CD4-positive, alpha-beta T cell treated with Interleukin-10 for 1 hour (primary cell): ENCODE measurements around the gene IQSEC2.

ENCODE experiments used
- DNase-seq: peaks from one replicate; pipeline ENCODE4 v3.0.0-alpha.2; 2020

Gene IQSEC2

DNA sequence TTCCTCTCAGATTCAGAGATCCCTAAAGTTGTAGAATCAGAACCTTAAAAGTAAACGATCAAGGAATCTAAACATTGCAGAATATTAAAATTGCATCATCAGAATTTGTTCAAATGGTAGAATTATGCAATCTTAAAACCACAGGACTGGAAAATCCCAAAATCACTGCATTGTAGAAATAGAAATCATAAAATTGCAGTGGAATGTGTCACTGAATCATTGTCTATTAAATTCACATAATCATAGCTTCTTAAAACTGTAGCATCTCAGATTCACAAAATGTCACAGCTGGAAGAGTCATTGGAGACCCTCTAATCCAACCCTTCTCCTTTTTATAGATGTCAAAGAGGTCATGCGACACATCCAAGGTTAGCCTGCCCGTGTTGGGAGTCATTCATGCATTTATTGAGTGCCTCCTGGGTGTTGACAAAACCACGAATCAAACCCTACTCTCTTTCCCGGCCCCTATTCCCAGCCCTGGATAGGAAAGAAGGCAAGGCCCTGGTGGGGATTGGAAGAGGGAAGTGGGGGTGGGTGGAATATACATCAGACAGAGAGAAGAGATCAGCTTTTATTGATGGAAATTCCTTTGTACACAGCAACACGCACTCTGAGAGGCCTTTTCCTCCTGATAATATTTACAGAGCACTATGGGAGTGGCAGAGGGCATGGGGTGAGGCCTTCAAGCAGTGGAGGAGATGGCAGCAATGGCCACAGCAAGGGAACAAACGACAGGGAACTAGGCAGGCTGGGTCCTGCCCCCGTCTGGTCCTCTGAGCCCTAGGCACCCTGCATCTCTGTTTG lies 15.4 kb downstream of the IQSEC2 start:
- no peak for DNase-seq

DNA sequence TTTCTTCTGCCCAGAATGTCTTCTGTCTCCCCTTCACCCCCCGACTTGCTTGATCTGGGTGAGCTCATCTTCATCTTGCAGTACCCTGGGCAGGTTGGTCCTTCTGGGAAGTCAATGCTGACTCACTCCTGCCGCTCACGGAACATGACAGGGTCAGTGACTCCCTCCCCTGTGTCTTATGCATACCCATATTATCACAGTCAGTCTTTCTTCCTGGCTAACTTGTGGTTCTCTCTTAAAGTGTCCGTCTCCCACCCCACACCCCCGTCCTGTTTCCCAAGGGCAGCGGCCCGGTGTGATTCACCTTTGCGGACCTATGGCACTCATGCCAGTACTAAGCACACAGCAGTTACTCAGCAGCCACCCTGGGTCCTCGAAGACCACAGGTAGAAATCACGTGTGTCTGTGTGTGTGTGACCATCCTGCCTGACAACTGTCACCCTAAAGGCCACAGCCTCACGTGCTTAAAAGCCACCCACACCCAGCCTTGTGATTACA lies 17.7 kb downstream of the IQSEC2 start:
- DNase-seq = no peak

DNA sequence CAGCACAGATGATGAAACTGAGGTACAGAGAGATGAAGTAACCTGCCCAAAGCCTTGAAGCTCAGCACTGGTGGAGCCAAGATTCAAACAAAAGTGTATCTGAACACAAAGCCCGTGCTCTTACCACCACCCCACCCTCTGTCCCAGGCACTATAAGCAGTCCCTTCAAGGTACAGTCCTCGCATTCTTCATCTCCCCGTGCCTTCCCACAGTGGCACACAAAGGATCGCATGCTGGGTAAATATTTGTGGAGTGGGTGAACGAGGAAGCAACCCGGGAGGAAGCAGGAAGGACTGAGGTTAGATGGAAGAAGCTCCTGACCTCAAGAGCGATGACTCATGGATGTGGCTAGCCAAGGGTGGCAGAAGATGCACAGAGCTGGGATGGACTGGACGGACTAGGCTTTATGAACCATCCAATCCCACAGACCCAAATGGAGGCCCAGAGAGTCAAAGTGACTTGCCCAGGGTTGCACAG lies 18.4 kb downstream of the IQSEC2 start:
- DNase-seq = no peak

DNA sequence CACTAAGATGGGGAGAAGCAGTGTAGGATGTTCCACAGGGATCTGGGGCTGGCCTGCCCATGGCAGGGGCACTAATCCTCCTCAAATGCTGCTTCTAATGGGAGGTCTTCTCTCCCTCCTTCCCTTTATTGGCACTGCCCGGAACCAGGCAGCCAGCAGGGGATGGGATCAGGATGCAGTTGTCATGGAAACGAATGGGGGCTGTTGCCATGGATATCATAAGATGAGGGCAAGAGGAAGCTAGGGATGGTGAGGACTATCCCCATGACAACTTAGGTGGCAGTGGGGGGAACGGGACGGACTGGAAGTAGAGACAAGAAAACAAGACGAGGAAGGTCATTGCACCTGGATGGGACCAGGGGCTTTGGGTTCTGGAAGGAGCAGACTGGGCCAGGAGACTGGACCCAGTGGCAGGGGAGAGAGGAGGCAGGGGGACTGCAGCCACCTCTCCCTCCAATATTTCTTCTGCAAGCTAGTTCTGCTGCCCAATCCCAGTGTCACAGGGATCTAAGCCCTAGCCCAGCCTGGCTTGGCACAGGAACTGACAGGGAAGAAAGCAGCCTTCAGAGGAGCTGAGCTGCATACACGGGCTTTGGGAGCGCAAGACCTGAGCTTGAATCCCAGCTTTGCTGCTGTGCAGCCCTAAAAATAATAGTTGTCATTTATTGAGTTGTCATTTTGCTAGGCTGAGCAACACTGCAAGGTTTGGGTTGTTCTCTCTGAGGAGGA lies 19.0 kb downstream of the IQSEC2 start:
- DNase-seq = no peak

DNA sequence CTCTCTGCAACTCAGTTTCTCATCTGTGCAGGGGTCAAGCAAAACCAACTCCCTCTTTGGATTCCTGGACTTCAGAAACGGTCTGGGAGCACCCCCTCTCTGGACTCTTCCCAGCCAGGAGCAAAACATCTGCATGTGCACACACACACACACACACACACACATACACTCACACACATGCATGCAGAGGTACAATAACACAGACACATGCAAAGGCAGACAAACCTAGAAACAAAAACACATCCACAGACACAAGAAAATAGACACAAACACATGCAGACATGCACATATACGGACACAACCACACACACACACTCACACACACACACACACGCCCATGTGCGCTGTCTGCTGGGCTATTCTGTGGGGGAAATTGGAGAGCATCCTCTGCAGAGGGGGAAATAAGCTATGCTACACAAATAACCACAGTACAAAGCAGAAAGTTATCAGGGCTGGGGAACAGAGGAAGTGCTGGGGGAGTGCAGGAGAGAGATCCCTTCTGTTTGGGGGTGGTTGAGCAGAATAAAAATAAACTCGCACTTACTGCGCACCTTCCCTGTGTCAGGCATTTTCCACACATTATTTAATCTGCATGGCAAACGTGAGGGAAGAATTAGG lies 19.9 kb downstream of the IQSEC2 start:
- DNase-seq = no peak

DNA sequence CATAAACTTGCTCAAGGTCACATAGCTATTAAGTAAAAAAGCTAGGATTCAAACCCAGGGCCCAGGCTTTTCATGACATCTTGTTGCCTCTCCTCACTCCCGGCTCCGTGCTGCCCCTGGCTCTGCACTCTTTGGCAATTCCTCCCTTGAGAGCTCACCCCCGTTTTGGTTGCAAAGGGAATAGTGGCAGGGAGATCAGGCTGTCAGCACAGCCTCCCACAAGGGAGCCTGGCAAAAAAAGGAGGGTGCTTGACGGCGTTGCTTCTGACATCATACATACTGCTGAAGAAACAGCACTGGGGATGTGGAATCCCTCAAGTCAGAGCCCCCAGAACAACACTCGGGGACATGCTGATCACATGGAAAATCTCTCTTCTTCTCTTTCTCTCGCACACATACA lies 20.5 kb downstream of the IQSEC2 start:
- no peak for DNase-seq

DNA sequence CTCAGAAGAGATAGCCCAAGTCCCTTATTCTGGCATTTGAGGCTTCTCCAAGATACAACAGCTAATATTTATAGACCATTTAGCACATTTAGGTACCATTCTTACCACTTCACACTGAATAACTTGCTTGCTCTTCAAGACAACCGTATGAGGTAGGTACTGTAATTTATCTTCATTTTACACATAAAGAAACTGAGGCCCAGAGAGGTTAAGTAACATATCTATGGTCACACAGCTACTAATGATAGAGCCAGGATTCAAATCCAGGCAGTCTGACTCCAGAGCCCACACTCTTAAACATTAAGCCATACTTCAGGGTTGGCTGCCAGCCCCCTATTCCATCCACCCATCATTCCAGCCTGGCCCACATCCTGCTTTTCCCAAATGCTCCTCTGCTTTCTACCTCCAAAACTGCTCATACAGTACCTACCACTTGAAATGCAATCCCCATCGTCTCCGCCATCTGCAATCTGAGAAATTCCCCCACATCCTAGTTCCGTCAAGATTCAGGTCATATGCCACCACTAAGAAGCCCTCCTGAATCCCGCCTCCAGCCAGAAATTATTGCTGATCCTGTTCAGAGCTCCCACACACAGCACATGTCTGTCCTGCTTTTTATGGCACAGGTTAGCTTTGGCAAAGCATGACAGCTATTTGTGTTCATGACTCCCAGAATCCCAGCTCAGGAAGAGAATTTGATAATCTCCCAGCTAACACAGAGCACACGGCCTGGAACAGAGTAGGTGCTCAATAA lies 23.5 kb downstream of the IQSEC2 start:
- no peak for DNase-seq

DNA sequence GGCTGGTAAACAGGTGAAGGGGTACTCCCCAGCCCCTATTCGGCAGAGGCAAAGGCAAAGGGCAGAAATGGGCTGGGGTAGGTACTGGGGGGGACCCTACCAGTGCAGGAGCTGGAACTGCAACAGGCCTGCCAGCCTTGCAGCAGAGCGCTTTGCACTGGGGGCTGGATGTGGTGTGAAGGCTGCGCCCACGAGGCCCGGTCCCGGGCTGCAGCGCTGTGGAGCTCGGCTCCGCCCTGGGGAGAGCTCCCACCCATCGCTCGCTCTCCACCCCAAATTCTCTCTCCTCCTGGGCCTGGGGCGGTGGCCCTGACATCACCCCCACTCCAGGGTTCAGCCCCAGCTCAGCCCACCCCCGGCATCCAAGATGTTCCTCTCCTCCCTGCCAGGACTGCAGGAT lies 24.2 kb downstream of the IQSEC2 start:
- DNase-seq = no peak

DNA sequence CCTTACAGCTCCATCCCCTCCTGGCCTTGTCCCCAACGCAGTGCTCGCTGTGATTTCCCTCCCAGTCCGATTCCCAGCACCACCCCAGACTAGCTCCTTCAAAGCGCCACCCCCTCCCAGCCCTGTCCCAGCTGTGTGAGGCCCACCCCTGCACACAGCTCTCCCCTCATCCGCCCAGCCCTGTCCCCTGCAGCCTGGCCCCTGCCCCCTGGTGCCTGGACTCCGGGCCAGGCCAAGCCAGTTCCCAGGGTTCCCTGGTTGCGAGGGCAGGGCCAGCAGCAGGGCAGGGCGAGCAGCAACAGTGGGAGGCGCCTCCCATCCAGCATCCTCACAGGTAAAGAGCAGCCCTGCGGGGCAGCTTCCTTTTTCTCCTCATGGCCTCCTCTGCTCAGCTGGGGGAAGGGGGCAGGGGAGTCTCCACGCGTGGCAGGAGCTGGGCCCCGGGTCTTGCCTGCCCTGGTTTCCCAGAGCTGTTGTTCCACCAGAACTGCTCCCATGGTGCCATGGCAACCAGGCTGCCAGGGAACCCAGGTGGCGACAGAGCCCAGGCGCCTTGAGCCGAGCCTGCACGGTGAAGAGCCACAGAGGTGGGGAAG lies 24.8 kb downstream of the IQSEC2 start:
- DNase-seq = no peak

DNA sequence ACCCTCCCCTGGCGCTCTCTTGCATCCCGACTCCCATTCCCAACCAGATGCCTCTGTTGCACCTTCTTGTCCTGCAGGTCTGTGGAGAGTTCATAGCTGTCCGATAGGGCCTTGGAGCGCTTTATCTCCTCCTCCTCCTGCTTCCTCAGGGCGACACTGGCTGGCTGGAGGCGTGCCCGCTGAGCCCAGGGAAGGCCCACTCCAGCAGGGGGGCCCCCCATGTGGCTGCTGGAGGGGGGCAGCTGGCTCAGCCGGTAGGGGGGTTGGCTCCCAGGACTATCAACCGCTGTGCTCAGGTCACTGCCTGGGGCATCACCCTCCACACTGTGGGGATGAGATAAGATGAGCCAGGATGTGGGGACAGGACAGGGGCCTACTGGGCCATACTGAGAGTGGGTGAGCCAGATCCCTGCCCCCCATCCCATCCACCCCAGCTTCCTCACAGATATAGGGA lies 25.6 kb downstream of the IQSEC2 start:
- no peak for DNase-seq

DNA sequence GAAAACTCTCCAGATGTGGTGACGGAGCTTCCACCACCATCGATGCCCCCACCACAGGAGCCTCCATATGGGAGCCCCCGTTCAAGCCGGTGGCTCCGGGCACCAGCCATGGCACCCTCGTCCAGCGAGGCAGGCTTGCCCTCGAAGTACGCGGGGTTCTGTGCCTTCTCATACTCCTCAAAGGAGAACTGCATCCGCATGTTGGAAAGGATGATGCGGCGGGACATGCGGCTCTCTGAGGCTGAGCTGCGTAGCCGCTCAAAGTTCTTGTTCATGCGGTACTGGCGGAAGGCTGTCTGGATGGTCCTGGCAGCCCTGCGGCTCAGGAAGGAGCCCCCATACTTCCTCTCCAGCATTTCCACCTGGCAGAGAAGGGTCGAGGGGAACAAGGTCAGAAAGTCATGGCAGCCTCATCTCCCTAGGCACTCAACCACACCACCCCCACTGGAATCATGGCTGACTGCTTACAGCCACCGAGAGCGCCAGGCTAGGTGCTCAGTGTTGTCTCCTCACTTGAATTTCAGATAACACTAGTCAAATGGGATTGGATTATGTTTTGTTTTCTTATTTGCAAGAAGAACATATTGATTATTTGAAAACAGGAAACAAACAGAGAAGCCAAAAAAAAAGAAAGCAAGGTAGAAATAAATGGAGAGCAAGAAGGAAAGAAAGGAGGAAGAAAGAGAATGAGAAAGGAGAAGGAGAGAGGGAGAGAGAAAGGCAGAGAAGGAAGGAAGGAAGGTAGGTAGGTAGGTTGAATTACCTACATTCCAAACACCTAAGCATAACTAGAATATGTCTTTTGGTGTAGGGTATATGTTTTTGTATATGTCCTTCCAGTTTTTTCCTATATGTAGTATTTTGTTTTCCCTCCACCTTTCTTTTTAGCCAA lies 26.6 kb downstream of the IQSEC2 start:
- no peak for DNase-seq

DNA sequence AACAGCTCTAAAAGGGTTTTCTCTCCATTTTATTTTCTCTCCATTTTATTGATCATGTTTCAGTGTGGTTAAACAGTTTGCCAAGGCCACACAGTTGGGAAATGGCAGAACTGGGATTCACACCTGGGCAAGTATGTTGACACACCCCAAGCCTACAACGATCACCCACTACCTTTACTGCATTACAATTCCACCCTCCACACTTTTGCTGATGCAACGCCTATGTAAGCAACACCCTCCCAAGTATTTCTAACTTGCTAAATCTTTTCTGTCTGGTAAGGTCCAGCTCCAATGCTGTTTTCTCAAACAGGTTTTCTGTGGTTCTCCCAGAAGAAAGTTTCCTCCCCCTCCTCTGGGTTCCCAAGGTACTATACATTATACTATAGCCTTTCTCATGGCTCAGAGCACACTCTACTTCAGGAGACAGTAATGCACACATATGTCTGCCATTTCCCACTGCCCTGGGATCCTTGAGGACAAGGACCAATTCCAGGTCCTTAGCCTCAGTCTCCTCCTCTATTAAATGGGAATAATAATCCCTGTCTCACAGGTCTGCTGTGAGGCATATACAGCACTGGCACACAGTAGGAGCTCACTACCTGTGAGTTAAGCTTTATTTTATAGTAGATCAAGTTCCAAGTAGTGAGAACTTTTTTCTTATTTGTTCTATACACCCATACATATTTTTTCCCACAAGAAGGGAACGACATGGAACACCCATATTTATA lies 27.9 kb downstream of the IQSEC2 start:
- DNase-seq = no peak

DNA sequence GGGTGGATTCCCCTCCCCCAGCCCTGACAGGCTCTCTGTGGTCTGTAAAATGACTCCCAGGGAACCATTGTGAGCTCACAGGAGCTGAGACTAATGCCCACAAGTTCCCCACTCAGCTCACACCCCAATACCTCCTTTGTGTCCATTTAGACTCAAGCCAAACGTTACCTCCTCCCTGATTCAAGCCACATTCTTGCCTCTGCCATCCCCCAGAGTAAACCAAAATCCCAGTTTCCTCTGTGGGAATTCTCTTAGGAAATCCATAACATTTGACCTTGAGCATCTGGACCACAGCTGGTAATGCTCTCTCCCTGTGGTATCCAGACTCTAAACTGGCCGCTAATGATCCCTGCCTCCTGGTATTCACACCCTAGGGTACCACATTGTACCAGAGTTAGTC lies 30.1 kb downstream of the IQSEC2 start:
- no peak for DNase-seq

DNA sequence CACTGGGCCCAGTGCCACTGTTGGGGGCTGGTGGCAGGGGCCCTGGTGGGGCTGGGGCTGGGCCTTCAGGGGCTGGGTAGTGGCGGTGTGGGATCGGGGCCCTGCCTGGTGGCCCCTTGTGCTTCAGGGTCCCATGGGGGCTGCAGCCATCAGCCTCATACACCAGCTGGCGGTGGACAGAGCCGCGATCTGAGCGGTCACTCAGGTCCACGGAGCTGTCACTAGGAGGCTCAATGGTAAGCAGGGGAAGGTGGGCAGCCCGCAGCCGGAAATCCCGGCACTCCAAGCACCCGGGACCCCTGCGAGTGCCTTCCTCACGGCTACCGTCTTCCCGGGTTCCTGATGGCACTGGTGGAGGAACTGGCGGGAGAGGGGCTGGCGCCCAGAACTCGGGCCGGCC lies 30.8 kb downstream of the IQSEC2 start:
- no peak for DNase-seq

DNA sequence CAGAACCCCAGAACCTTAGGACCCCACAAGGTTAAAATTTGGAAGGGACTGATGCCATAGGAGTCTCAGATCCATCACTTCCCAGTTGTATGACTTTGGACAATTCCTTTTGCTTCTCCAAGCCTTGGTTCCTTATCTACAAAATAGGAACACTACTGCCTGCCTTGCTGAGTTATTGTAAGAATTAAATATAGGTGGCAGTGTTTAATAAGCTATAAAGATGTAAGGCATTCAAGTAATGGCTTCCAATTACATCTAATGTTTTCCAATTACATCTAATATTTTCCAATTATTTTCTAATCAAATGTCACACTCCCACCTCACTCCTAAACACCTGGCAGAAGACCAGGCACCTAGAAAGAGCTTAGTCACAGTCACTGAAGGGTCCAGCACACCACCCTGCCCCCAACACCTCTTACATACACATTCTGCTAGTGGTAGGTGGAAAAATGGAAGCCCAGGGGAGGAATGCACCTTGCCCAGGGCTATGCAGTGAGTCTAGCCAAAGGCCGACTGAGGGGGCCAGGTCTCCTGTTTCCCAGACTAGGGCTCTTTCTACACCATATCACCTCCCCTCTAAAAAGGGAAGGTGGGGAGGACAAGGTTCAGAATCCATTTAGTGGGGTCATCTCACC lies 31.9 kb downstream of the IQSEC2 start:
- no peak for DNase-seq

DNA sequence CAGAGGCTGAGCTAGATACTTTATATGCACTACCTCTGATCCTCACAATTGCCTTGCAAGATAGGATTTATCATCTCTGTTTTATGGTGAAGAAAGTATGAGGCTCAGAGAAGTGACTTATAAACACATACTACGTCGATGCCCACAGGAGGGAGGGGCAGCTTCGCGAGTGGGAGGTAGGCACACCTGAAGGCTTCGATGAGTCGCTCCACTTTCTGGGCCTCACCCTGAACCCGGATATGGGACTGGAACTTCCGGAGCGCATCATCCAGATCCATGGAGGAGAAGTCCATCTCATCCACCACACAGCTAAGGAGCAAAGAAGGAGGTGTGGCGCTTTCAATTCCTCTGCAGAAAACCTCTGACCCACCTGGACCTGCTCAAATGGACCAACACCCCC lies 33.5 kb downstream of the IQSEC2 start:
- no peak for DNase-seq

DNA sequence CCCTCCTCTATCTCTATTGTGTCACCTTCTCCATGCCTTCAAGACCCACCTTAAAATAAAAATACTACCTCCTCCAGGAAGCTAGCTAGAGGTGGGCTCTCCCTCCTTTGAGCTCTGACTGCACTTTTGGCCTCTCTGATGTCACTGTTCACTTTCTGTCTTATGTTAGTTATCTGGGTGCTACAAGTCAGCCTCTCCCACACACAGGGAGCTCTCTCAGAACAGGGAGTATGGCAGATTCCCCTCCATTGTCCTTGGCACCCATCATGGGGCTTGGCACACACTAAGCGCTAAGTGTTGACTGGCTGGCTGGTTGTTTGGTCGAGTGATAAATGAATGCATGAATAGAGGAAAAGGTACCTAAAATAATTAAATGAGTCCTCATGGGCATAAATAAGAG lies 35.2 kb downstream of the IQSEC2 start:
- DNase-seq = no peak

DNA sequence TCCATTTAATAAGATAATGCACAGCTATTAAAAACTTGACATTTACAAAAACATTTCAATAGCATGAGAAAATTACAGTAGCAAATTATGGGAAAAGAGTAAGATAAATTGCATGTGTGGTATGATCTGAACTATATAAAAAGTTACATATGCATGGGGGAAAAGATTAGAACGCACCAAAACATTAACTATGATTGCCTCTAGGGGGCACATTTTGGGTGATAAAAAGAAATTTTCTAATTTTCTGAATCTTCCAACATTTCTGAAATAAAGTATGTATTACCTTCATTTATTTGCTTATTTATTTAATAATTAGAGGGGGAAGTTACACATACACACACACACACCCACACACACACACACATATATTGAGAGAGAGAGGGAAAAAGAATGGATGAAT lies 36.8 kb downstream of the IQSEC2 start:
- no peak for DNase-seq

DNA sequence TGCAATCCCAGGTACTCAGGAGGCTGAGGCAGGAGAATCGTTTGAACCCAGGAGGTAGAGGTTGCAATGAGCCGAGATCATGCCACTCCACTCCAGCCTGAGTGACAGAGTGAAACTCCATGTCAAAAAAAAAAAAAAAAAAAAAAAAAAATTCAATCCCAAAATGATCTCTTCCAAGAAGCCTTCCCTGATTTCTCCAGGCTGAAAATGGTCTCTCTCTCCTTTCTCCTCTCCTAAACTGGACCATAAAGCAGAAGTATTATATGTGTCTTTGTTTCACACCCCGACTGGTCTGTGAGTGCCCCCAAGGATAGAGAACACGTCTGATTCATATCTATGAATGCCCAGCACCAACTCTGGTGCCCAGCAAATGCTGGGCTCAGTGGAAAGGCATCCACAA lies 39.1 kb downstream of the IQSEC2 start:
- no peak for DNase-seq

DNA sequence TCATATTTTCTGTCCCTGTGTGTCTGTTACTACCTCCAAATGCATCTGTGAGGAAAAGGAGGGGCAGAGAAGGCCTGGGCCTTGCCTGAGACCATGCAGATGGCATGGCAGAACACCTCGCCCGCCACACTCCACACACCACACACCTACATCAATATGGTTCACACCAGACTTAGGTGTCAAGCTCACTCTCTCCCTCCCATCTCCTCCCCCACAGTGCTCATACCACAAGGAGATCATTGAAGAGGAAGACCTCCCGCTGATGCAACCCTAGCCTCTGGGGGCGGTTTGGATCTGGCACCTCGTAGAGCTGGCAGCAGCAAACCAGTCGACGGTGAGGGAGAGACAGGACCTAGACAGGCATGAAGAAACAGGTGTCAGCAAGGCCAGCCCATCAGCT lies 39.8 kb downstream of the IQSEC2 start:
- no peak for DNase-seq
